ENCODE measurements around the gene MAP2.
"Not testable (repeated sequence)": the region's sequence is repeated elsewhere in the genome, so short reads cannot be mapped to it uniquely, and the experiment has no call there.

The MAP2 gene

GRCh38 chr2:209581040-209581439, 157.2 kb downstream of the MAP2 start:
- no peaks in the 10 kb centered on the region for H3K36me3 ChIP-seq (replicated peaks)
- DNase-seq (ENCODE audit: low spot score in 2 of 2) = no peak
- H3K4me1 ChIP-seq = peaks cover 14% of the 10 kb centered on the region; the same call in 1 of the 2 replicates
- no peaks in the 10 kb centered on the region for H3K9me3 ChIP-seq
- in situ Hi-C loops (cut with MboI; ENCODE audit: low sequenced_read_pairs) = no loop called here
- H3K4me3 ChIP-seq = no peak overlapping the region
- H3K27me3 ChIP-seq (ENCODE audit: low read depth) = no peaks in the 10 kb centered on the region

- Histone ChIP-seq H3K27me3 (ENCODE audit: low read depth) (no peaks in the 10 kb centered on the region), H3K4me3 (no peak overlapping the region), H3K9me3 (no peaks in the 10 kb centered on the region), H3K4me1 (peaks cover 14% of the 10 kb centered on the region; the same call in 1 of the 2 replicates), H3K36me3 (replicated peaks) (no peaks in the 10 kb centered on the region)
- in situ Hi-C loops (cut with MboI; ENCODE audit: low sequenced_read_pairs) = no loop called here
- no peak for DNase-seq (ENCODE audit: low spot score in 2 of 2)
Measured at GRCh38 chr2:209582281-209582680, 158.4 kb downstream of the MAP2 start.

- H3K4me1 ChIP-seq = peaks cover 3% of the 10 kb centered on the region; the same call in 1 of the 2 replicates
- H3K27me3 ChIP-seq (ENCODE audit: low read depth) = no peaks in the 10 kb centered on the region
- no peak for DNase-seq (ENCODE audit: low spot score in 2 of 2)
- in situ Hi-C loops (cut with MboI; ENCODE audit: low sequenced_read_pairs) = no loop called here
- no peaks in the 10 kb centered on the region for H3K36me3 ChIP-seq (replicated peaks)
- no peaks in the 10 kb centered on the region for H3K9me3 ChIP-seq
- H3K4me3 ChIP-seq = no peak overlapping the region
Measured at GRCh38 chr2:209584472-209584871, 160.6 kb downstream of the MAP2 start.

GRCh38 chr2:209584915-209585314, 161.1 kb downstream of the MAP2 start:
- Histone ChIP-seq H3K4me1 (peaks cover 2% of the 10 kb centered on the region; the same call in 1 of the 2 replicates), H3K4me3 (no peak overlapping the region), H3K27me3 (ENCODE audit: low read depth) (no peaks in the 10 kb centered on the region), H3K9me3 (no peaks in the 10 kb centered on the region), H3K36me3 (replicated peaks) (no peaks in the 10 kb centered on the region)
- in situ Hi-C loops (cut with MboI; ENCODE audit: low sequenced_read_pairs) = no loop called here
- DNase-seq (ENCODE audit: low spot score in 2 of 2) = no peak

DNA sequence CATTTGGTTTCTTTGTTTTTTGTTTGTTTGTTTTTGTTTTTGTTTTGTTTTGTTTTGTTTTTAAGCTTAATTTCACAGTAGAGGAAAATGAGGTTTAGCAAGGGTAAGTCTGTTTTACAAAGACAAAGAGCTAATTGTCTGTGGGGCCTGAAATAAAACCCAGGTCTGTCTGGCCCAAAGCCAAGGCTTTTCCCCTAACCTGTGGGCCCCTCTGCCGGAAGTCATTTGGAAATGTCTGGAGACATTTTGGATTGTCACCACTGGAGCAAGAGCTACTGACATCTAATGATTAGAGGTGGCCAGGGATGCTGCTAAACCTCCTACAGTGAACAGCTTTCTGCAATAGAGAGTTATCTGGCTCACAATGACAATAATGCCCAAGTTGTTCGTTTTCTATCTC, 167.2 kb downstream of the MAP2 start:
- Histone ChIP-seq H3K4me1 (peaks cover under 1% of the 10 kb centered on the region), H3K9me3 (no peaks in the 10 kb centered on the region), H3K4me3 (no peak overlapping the region), H3K27me3 (ENCODE audit: low read depth) (no peaks in the 10 kb centered on the region), H3K36me3 (replicated peaks) (no peaks in the 10 kb centered on the region)
- DNase-seq (ENCODE audit: low spot score in 2 of 2) = no peak
- in situ Hi-C loops (cut with MboI; ENCODE audit: low sequenced_read_pairs) = no loop called here

- no peaks in the 10 kb centered on the region for H3K27me3 ChIP-seq (ENCODE audit: low read depth)
- DNase-seq (ENCODE audit: low spot score in 2 of 2) = no peak
Measured at GRCh38 chr2:209592106-209592505, 168.3 kb downstream of the MAP2 start.

GRCh38 chr2:209593930-209594329, 170.1 kb downstream of the MAP2 start:
- in situ Hi-C loops (cut with MboI; ENCODE audit: low sequenced_read_pairs) = no loop called here
- H3K27me3 ChIP-seq (ENCODE audit: low read depth) = no peaks in the 10 kb centered on the region
- H3K4me3 ChIP-seq = no peak overlapping the region
- no peaks in the 10 kb centered on the region for H3K9me3 ChIP-seq
- no peak for DNase-seq (ENCODE audit: low spot score in 2 of 2)
- H3K36me3 ChIP-seq (replicated peaks) = no peaks in the 10 kb centered on the region
- H3K4me1 ChIP-seq = peaks cover 14% of the 10 kb centered on the region

More at GRCh38 chr2:209592106-209592505, 168.3 kb downstream of the MAP2 start:
- Histone ChIP-seq H3K36me3 (replicated peaks) (no peaks in the 10 kb centered on the region), H3K4me1 (peaks cover 12% of the 10 kb centered on the region), H3K4me3 (no peak overlapping the region), H3K9me3 (no peaks in the 10 kb centered on the region)
- in situ Hi-C loops (cut with MboI; ENCODE audit: low sequenced_read_pairs) = no loop called here

- H3K36me3 ChIP-seq (replicated peaks) = no peaks in the 10 kb centered on the region
- in situ Hi-C loops (cut with MboI; ENCODE audit: low sequenced_read_pairs) = no loop called here
- H3K9me3 ChIP-seq = no peaks in the 10 kb centered on the region
- DNase-seq (ENCODE audit: low spot score in 2 of 2) = peak in 1 of 2 experiments; percentile 58
- H3K27me3 ChIP-seq (ENCODE audit: low read depth) = no peaks in the 10 kb centered on the region
- peaks cover 28% of the 10 kb centered on the region for H3K4me1 ChIP-seq
- no peak overlapping the region for H3K4me3 ChIP-seq
Measured at GRCh38 chr2:209596262-209596661, 172.4 kb downstream of the MAP2 start.

DNA sequence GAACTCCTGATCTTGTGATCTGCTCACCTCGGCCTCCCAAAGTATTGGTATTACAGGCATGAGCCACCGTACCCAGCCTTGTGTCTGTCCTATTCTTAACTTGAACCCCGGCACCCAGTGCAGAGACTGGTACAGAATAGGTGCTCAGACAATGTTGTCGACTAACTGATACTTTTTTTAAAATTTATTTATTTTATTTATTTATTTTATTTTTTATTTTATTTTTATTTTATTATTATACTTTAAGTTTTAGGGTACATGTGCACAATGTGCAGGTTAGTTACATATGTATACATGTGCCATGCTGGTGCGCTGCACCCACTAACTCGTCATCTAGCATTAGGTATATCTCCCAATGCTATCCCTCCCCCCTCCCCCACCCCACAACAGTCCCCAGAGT, 174.4 kb downstream of the MAP2 start:
- DNase-seq (ENCODE audit: low spot score in 2 of 2); H3K4me3 ChIP-seq; H3K27me3 ChIP-seq (ENCODE audit: low read depth); in situ Hi-C loops (cut with MboI; ENCODE audit: low sequenced_read_pairs); H3K36me3 ChIP-seq (replicated peaks); H3K9me3 ChIP-seq: not testable (repeated sequence)
- H3K4me1 ChIP-seq = peaks cover 33% of the 10 kb centered on the region

DNA sequence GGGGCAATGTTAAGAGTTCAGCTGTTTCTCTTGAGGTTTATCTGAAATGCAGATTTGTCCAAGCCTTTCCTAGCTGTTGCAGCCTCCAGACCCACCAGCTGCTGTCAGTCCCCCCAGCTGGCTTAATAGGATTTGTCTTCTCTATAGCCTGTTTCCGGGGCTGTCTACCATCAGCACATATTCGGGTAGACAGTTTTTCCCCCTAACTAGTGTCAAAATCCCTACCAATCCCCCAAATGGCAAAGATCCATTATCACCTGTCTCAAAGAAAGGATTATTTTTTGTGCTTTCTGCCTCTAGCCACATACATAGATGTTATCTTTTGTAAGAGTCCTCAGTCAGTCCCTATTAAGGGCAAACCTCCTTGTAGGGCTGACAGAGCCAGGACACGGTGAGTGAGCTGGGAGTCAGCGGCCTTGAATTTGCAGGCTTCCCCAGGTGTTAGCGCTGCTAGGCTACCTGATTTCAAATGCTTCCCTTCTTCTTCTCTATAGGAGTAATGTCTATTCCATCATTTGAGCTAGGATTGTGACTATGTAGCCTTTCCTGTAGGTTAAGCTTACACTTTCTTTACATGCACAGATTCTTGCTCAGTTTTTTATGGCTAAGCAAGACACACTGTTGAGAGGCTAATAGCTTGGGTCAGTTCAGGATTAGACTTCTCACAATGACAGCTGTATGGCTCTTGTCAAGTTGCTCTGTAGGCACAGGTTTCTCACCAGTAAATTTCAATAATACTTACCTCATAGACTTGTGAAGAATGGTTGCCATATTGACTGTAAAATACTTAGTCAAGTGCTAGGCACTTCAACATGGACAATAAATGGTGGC, 176.7 kb downstream of the MAP2 start:
- Histone ChIP-seq H3K4me1 (peaks cover 51% of the 10 kb centered on the region), H3K36me3 (replicated peaks) (no peaks in the 10 kb centered on the region), H3K4me3 (no peak overlapping the region), H3K27me3 (ENCODE audit: low read depth) (no peaks in the 10 kb centered on the region), H3K9me3 (no peaks in the 10 kb centered on the region)
- peak in 1 of 2 experiments; percentile 11 for DNase-seq (ENCODE audit: low spot score in 2 of 2)
- in situ Hi-C loops (cut with MboI; ENCODE audit: low sequenced_read_pairs) = no loop called here

GRCh38 chr2:209601497-209601896, 177.7 kb downstream of the MAP2 start:
- no peaks in the 10 kb centered on the region for H3K27me3 ChIP-seq (ENCODE audit: low read depth)
- in situ Hi-C loops (cut with MboI; ENCODE audit: low sequenced_read_pairs) = no loop called here

GRCh38 chr2:209602259-209602658, 178.4 kb downstream of the MAP2 start:
- DNase-seq (ENCODE audit: low spot score in 2 of 2) = no peak
- H3K4me1 ChIP-seq = peaks cover 38% of the 10 kb centered on the region
- in situ Hi-C loops (cut with MboI; ENCODE audit: low sequenced_read_pairs) = no loop called here
- H3K4me3 ChIP-seq = no peak overlapping the region
- H3K27me3 ChIP-seq (ENCODE audit: low read depth) = no peaks in the 10 kb centered on the region
- H3K36me3 ChIP-seq (replicated peaks) = no peaks in the 10 kb centered on the region
- H3K9me3 ChIP-seq = no peaks in the 10 kb centered on the region

More at GRCh38 chr2:209601497-209601896, 177.7 kb downstream of the MAP2 start:
- DNase-seq (ENCODE audit: low spot score in 2 of 2) = no peak
- no peaks in the 10 kb centered on the region for H3K36me3 ChIP-seq (replicated peaks)
- H3K4me3 ChIP-seq = no peak overlapping the region
- peaks cover 45% of the 10 kb centered on the region for H3K4me1 ChIP-seq
- H3K9me3 ChIP-seq = no peaks in the 10 kb centered on the region

DNA sequence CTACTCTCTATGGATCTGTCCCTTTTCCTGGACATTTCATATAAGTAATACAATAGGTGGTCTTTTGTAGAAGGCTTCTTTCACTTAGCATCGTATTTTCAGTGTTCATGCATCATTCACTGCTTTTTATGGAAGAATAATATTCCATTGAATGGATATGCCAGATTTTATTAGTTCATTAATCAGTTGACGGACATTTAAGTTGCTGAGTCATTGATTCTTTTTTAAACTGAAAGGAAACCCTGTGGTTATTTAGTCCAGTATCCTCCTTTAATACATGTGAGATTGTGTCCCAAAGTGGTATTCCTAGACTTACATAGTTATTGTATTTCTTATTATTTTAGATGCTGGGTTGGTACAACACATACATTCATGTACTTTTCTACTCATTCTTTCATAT, 185.7 kb downstream of the MAP2 start:
- in situ Hi-C loops (cut with MboI; ENCODE audit: low sequenced_read_pairs) = no loop called here
- Histone ChIP-seq H3K36me3 (replicated peaks) (no peaks in the 10 kb centered on the region), H3K27me3 (ENCODE audit: low read depth) (no peaks in the 10 kb centered on the region), H3K9me3 (no peaks in the 10 kb centered on the region), H3K4me1 (peaks cover 46% of the 10 kb centered on the region), H3K4me3 (no peak overlapping the region)
- DNase-seq (ENCODE audit: low spot score in 2 of 2) = no peak

- DNase-seq (ENCODE audit: low spot score in 2 of 2) = peak; percentile 23 to 96
- no peaks in the 10 kb centered on the region for H3K9me3 ChIP-seq
- H3K36me3 ChIP-seq (replicated peaks) = no peaks in the 10 kb centered on the region
- H3K4me3 ChIP-seq = no peak overlapping the region
- H3K4me1 ChIP-seq = peaks cover 38% of the 10 kb centered on the region
- in situ Hi-C loops (cut with MboI; ENCODE audit: low sequenced_read_pairs) = no loop called here
- H3K27me3 ChIP-seq (ENCODE audit: low read depth) = no peaks in the 10 kb centered on the region
Measured at GRCh38 chr2:209610631-209611030, 186.8 kb downstream of the MAP2 start.

Data from HAP-1 (cell line).